Right cardiac atrium (tissue), 5 donors: Measurements from ENCODE around the gene RDX. TPM values are rescaled to one million over a fixed set of nuclear protein-coding genes. Genes with fewer than 3 reads are reported as not detected.

ENCODE experiments used
- ATAC-seq, 2 donors: fragments of 200-7000 bp; cut with Tn5 transposase; one replicate each; pipeline versions ENCODE4 v1.8.0 to v1.9.1; 2020; ENCODE audit warnings: moderate library complexity in 2 of 2, mild to moderate bottlenecking in 1 of 2
- DNase-seq, 3 donors: peaks; one replicate each; pipeline ENCODE4 v3.0.0-alpha.2; 2020
- H3K27ac ChIP-seq: one replicate; pipeline ENCODE4 v1.5.1; 2013; ENCODE audit warnings: mild to moderate bottlenecking, low read length, control low read depth, moderate library complexity
- H3K27me3 ChIP-seq: one replicate; pipeline ENCODE4 v1.6.1; 2013; ENCODE audit not compliant: control insufficient read depth, insufficient read depth
- H3K4me1 ChIP-seq: one replicate; pipeline ENCODE4 v1.6.1; 2013; ENCODE audit warnings: low read length; ENCODE audit not compliant: control insufficient read depth, insufficient read depth
- H3K4me3 ChIP-seq: one replicate; pipeline ENCODE4 v1.5.1; 2013; ENCODE audit warnings: low read length, control low read depth
- H3K9me3 ChIP-seq: one replicate; pipeline ENCODE4 v1.6.1; 2013; ENCODE audit warnings: low read length; ENCODE audit not compliant: control insufficient read depth
- WGBS: extraction: QIAGEN DNeasy Blood & Tissue Kit; methylation state at CpG from one replicate; pipeline ENCODE4 v1.1.7; 2013; 5-methylcytosine and 5-hydroxymethylcytosine counted together
- intact Hi-C, 4 donors: fragments of 100-400 bp; cut with DNase I; formaldehyde crosslinking; loops; one replicate each; pipeline versions ENCODE4 v1.11.0 to v1.14.0; 2022 to 2023
- polyA plus RNA-seq: library from polyadenylated mRNA; stranded (reverse); fragments of 200-250 nt; gene quantifications from one replicate; pipeline ENCODE4 v1.2.3, GENCODE V29; 2013
- total RNA-seq, 4 donors: library from RNA; stranded (reverse); fragmentation: NEBNext Ultra II Directional; extraction: Animal tissue kit (Norgen Biotek cat#: 25700); gene quantifications; one replicate each; pipeline ENCODE4 v1.2.1, GENCODE V29; 2021
- donor health status: healthy with polysubstance abuse.
- donor health status: DM: no; HTN: yes; CAD: no.
- donor health status: DM: no; HTN: no; CAD: no.
- donor health status: DM: no; HTN: yes; CAD: no; lungs with severe emphysema.
- donor health status: DM: yes; HTN: yes; CAD: no.

Gene RDX
- total and polyA plus RNA-seq, 5 donors: 37.5 to 135 (median 118) TPM

- ATAC-seq: no peak
- no peak for DNase-seq
- Histone ChIP-seq H3K4me1 (no peaks in the 10 kb centered on the region), H3K27ac (no peak overlapping the region), H3K4me3 (no peak overlapping the region), H3K27me3 (no peaks in the 10 kb centered on the region), H3K9me3 (no peaks in the 10 kb centered on the region)
- WGBS: 81% methylated on average over 3 of the region's 3 CpGs
- intact Hi-C loops: no loop called here
Observed at GRCh38 chr11:110185121-110185591, 111.3 kb downstream of the RDX start.

GRCh38 chr11:110184456-110184855, 112.0 kb downstream of the RDX start:
- no peaks in the 10 kb centered on the region for H3K27me3 ChIP-seq
- 86% methylated on average over 7 of the region's 7 CpGs for WGBS
- intact Hi-C loops: no loop called here
- H3K27ac ChIP-seq: no peak overlapping the region
- no peak for DNase-seq
- H3K4me3 ChIP-seq: no peak overlapping the region
- no peak for ATAC-seq
- no peaks in the 10 kb centered on the region for H3K9me3 ChIP-seq
- no peaks in the 10 kb centered on the region for H3K4me1 ChIP-seq

GRCh38 chr11:110182886-110183285, 113.5 kb downstream of the RDX start:
- Histone ChIP-seq H3K9me3 (no peaks in the 10 kb centered on the region), H3K27ac (no peak overlapping the region), H3K4me1 (no peaks in the 10 kb centered on the region), H3K27me3 (no peaks in the 10 kb centered on the region), H3K4me3 (no peak overlapping the region)
- WGBS: 96% methylated on average over 5 of the region's 5 CpGs
- no peak for DNase-seq
- intact Hi-C loops: no loop called here
- no peak for ATAC-seq

GRCh38 chr11:110179064-110179463, 117.3 kb downstream of the RDX start:
- ATAC-seq (no peak), DNase-seq (no peak)
- H3K4me1 ChIP-seq: no peaks in the 10 kb centered on the region
- H3K27ac ChIP-seq: no peak overlapping the region
- H3K4me3 ChIP-seq: no peak overlapping the region
- no peaks in the 10 kb centered on the region for H3K9me3 ChIP-seq
- intact Hi-C loops: loop anchor here in 2 of 4 donors (10.0 kb wide), 1 partner anchor 234 kb away; no protein-coding TSS in a partner anchor
- H3K27me3 ChIP-seq: no peaks in the 10 kb centered on the region
- 91% methylated on average over 4 of the region's 4 CpGs for WGBS

- H3K27me3 ChIP-seq: no peaks in the 10 kb centered on the region
- WGBS: 75% methylated on average over 7 of the region's 7 CpGs
- ATAC-seq: no peak
- DNase-seq: no peak
- H3K4me1 ChIP-seq: no peaks in the 10 kb centered on the region
- no peak overlapping the region for H3K4me3 ChIP-seq
- intact Hi-C loops: loop anchor here in 2 of 4 donors (10.0 kb wide), 1 partner anchor 232 kb away; no protein-coding TSS in a partner anchor
- no peaks in the 10 kb centered on the region for H3K9me3 ChIP-seq
- H3K27ac ChIP-seq: no peak overlapping the region
Observed at GRCh38 chr11:110177086-110177456, 119.3 kb downstream of the RDX start.

- 83% methylated on average over 12 of the region's 12 CpGs for WGBS
- Histone ChIP-seq H3K27ac (no peak overlapping the region), H3K9me3 (no peaks in the 10 kb centered on the region), H3K4me1 (no peaks in the 10 kb centered on the region), H3K4me3 (no peak overlapping the region), H3K27me3 (no peaks in the 10 kb centered on the region)
- no peak for DNase-seq
- no peak for ATAC-seq
- intact Hi-C loops: loop anchor here in 2 of 4 donors (10.0 kb wide), 1 partner anchor 232 kb away; no protein-coding TSS in a partner anchor
Observed at GRCh38 chr11:110176366-110177085, 119.9 kb downstream of the RDX start.

- DNase-seq: peak in 1 of 3 donors; percentile 9
Observed at GRCh38 chr11:110174645-110175310, 121.6 kb downstream of the RDX start.

GRCh38 chr11:110173811-110174644, 122.4 kb downstream of the RDX start:
- 9% methylated on average over 14 of the region's 14 CpGs for WGBS
- H3K4me3 ChIP-seq: peak overlapping the region; percentile 12
- no peaks in the 10 kb centered on the region for H3K27me3 ChIP-seq
- H3K4me1 ChIP-seq: no peaks in the 10 kb centered on the region
- no peak overlapping the region for H3K27ac ChIP-seq
- DNase-seq: peak; percentile 67 to 85 (median 75)
- intact Hi-C loops: loop anchor here in 2 of 4 donors (10.0 kb wide), 1 partner anchor 229 kb away; no protein-coding TSS in a partner anchor
- H3K9me3 ChIP-seq: no peaks in the 10 kb centered on the region
- peak; percentile 71 to 83 for ATAC-seq

More at GRCh38 chr11:110174645-110175310, 121.6 kb downstream of the RDX start:
- no peak for ATAC-seq
- Histone ChIP-seq H3K27me3 (no peaks in the 10 kb centered on the region), H3K9me3 (no peaks in the 10 kb centered on the region), H3K4me3 (peak overlapping the region; percentile 12), H3K4me1 (no peaks in the 10 kb centered on the region), H3K27ac (no peak overlapping the region)
- WGBS: 69% methylated on average over 6 of the region's 6 CpGs
- intact Hi-C loops: loop anchor here in 2 of 4 donors (10.0 kb wide), 1 partner anchor 230 kb away; no protein-coding TSS in a partner anchor

GRCh38 chr11:110172468-110173065, 123.8 kb downstream of the RDX start:
- Histone ChIP-seq H3K27ac (no peak overlapping the region), H3K4me1 (no peaks in the 10 kb centered on the region), H3K27me3 (no peaks in the 10 kb centered on the region), H3K9me3 (no peaks in the 10 kb centered on the region), H3K4me3 (no peak overlapping the region)
- intact Hi-C loops: loop anchor here in 2 of 4 donors (10.0 kb wide), 1 partner anchor 228 kb away; no protein-coding TSS in a partner anchor
- DNase-seq (no peak), ATAC-seq (no peak)
- 85% methylated on average over 11 of the region's 11 CpGs for WGBS

- WGBS: 70% methylated on average over 2 of the region's 2 CpGs
- intact Hi-C loops: loop anchor here in 2 of 4 donors (10.0 kb wide), 1 partner anchor 225 kb away; no protein-coding TSS in a partner anchor
Observed at GRCh38 chr11:110169738-110170137, 126.7 kb downstream of the RDX start.

More at GRCh38 chr11:110169738-110170137, 126.7 kb downstream of the RDX start:
- H3K27me3 ChIP-seq: no peaks in the 10 kb centered on the region
- H3K9me3 ChIP-seq: no peaks in the 10 kb centered on the region
- no peak overlapping the region for H3K4me3 ChIP-seq
- no peak for ATAC-seq
- DNase-seq: no peak
- no peak overlapping the region for H3K27ac ChIP-seq
- no peaks in the 10 kb centered on the region for H3K4me1 ChIP-seq
